Astrocyte of the cerebellum (primary cell): Measurements from ENCODE around the gene PRRT1.

Experiments used
- DNase-seq: peaks from one replicate; pipeline ENCODE4 v3.0.0-alpha.2; 2011; ENCODE audit warnings: low read depth
- H3K4me3 ChIP-seq: 2 replicates; pipeline ENCODE4 v1.5.1; 2011; ENCODE audit warnings: mild to moderate bottlenecking, low read depth, low read length, moderate library complexity
- in situ Hi-C: cut with HindIII; loops from 2 replicates; pipeline ENCODE4 v1.10.0; 2017; ENCODE audit warnings: low sequenced_read_pairs
- TF ChIP-seq, protein P1 (sequence below): IDR thresholded peaks from 2 replicates; pipeline ENCODE4 v1.5.1; 2012; ENCODE audit warnings: low read length, low read depth, moderate library complexity, mild to moderate bottlenecking; ENCODE audit errors: missing control alignments

The PRRT1 gene

DNA sequence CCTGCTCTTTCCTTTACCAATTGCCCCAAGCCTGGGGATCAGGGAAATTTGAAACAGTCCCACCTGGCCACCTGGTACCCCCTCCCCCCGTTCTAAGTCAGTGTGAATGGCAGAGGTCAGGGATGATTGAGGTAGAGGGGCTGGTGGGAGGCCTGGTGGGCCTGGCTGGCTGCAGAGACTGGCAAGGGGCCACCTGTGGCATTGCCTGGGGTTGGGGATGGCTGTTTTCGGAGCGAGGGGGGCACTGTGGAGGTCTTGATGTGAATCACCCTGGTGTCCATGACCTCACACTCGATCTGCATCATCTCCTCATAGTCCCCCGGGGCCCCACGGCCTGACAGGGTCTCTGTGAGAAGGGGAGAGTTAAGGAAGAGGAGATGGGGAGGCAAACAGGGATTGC is 36.1 kb downstream of the PRRT1 start:
- DNase-seq: no peak
- TF ChIP-seq, protein P1, sequence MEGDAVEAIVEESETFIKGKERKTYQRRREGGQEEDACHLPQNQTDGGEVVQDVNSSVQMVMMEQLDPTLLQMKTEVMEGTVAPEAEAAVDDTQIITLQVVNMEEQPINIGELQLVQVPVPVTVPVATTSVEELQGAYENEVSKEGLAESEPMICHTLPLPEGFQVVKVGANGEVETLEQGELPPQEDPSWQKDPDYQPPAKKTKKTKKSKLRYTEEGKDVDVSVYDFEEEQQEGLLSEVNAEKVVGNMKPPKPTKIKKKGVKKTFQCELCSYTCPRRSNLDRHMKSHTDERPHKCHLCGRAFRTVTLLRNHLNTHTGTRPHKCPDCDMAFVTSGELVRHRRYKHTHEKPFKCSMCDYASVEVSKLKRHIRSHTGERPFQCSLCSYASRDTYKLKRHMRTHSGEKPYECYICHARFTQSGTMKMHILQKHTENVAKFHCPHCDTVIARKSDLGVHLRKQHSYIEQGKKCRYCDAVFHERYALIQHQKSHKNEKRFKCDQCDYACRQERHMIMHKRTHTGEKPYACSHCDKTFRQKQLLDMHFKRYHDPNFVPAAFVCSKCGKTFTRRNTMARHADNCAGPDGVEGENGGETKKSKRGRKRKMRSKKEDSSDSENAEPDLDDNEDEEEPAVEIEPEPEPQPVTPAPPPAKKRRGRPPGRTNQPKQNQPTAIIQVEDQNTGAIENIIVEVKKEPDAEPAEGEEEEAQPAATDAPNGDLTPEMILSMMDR: no peak
- in situ Hi-C loops: no loop called here
- H3K4me3 ChIP-seq: no peak overlapping the region

DNA sequence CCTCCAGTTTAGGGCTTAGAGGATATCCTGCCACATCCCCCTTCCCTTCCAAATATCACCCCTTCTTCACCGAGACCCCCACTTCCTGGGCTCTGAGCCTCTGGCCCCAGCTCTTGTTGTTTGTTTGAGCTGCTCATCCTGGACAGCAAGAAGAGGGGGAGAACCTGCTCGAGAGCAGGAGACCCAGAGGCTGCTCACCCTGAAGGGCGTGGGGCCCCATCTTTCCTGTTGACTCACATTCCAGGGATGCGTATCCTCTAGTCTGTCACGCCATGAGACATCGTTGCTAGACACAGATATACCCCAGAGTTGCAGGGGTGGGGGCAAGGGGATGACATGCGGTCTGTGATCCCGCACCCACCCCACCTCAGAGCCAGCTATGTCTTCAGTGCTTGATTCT is 36.9 kb downstream of the PRRT1 start:
- DNase-seq: no peak
- TF ChIP-seq, protein P1: no peak
- H3K4me3 ChIP-seq: no peak overlapping the region
- in situ Hi-C loops: no loop called here

DNA sequence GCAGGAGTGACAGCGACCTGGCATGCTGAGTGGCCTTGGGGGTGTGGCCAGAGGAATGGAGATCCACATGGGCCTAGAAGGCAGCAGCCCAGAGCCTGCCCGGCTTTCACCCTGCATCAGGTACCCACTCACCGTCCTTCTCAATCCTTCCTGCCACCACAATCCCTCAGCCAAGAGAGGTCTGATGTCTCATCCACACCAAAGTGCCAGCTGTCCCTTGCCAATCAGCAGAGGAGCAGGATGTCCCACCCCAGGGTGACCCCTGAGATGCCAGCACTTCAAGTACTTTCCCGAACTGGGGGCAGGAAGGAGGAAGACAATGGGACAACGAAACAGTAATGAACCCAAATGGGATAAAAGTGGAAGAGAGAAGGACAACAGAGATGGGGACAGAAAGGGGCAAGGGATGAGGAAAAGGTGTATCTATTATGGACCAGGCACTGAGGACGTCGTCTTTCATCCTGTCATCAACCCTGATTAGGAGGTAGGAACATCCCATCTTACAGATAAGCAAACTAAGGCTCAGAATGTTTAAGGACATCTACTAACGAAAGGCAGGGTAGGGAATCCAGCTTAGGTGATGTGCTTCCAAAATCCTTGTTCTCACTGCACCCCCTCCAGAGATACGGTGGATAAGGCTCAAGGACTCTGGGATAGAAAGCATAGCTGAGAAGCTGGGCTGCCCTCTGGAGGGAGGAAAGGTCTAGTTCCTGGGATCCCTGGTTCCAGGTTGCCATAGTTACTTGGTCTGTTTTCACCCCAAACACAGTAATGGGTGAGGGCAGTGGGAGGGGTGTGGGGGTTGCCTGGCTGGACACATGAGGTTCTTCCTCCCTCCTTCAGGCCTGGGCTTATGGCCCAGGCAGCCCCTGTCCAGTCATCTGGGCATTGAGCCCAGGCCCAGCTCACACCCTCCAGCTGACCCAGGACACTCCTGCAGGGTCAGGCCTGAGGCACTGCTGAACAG is 38.1 kb downstream of the PRRT1 start:
- DNase-seq: peak; percentile 76
- in situ Hi-C loops: no loop called here
- TF ChIP-seq, protein P1: peak; percentile 60
- H3K4me3 ChIP-seq: no peak overlapping the region

- no peak overlapping the region for H3K4me3 ChIP-seq
- DNase-seq: no peak
- in situ Hi-C loops: no loop called here
- TF ChIP-seq, protein P1: no peak
Observed at GRCh38 chr6:32112431-32112980, 39.2 kb downstream of the PRRT1 start.

GRCh38 chr6:32111424-32112066 is 40.2 kb downstream of the PRRT1 start:
- in situ Hi-C loops: no loop called here
- no peak overlapping the region for H3K4me3 ChIP-seq
- no peak for DNase-seq
- TF ChIP-seq, protein P1: no peak

- TF ChIP-seq, protein P1: no peak
Observed at GRCh38 chr6:32110632-32111031, 41.1 kb downstream of the PRRT1 start.

More at GRCh38 chr6:32110632-32111031, 41.1 kb downstream of the PRRT1 start:
- in situ Hi-C loops: no loop called here
- DNase-seq: no peak
- no peak overlapping the region for H3K4me3 ChIP-seq
